Putamen (tissue), 1 donor: ENCODE data around the gene EMC8.
"Not testable (repeated sequence)": the region's sequence is repeated elsewhere in the genome, so short reads cannot be mapped to it uniquely, and the experiment has no call there.

Source experiments
- DNase-seq: peaks from one replicate; pipeline ENCODE4 v3.0.0-alpha.2; 2016; ENCODE audit warnings: low spot score

Gene EMC8

GRCh38 chr16:85834741-85835140 lies 35.4 kb upstream of the EMC8 start:
- DNase-seq, result no peak

GRCh38 chr16:85833219-85833920 lies 34.0 kb upstream of the EMC8 start:
- no peak for DNase-seq

GRCh38 chr16:85832570-85833218 lies 33.4 kb upstream of the EMC8 start:
- DNase-seq, result no peak

- DNase-seq, result no peak
These were observed 31.5 kb upstream of the EMC8 start for GRCh38 chr16:85830821-85831220.

- no peak for DNase-seq
These were observed 30.6 kb upstream of the EMC8 start for GRCh38 chr16:85829751-85830445.

GRCh38 chr16:85829171-85829719 lies 29.9 kb upstream of the EMC8 start:
- DNase-seq, result no peak

GRCh38 chr16:85828166-85828565 lies 28.8 kb upstream of the EMC8 start:
- no peak for DNase-seq

- no peak for DNase-seq
These were observed 27.4 kb upstream of the EMC8 start for GRCh38 chr16:85826686-85827247.

- DNase-seq, result no peak
These were observed 26.0 kb upstream of the EMC8 start for GRCh38 chr16:85825326-85825725.

GRCh38 chr16:85824161-85825135 lies 25.1 kb upstream of the EMC8 start:
- no peak for DNase-seq

- DNase-seq, result no peak
These were observed 24.1 kb upstream of the EMC8 start for GRCh38 chr16:85823328-85823920.

GRCh38 chr16:85822145-85822544 lies 22.8 kb upstream of the EMC8 start:
- DNase-seq, result no peak

- peak; percentile 54 for DNase-seq
These were observed 22.2 kb upstream of the EMC8 start for GRCh38 chr16:85821390-85822135.

- no peak for DNase-seq
These were observed 21.4 kb upstream of the EMC8 start for GRCh38 chr16:85820604-85821372.

- DNase-seq, result no peak
These were observed 20.4 kb upstream of the EMC8 start for GRCh38 chr16:85819771-85820170.

GRCh38 chr16:85819245-85819644 lies 19.9 kb upstream of the EMC8 start:
- DNase-seq, result no peak

GRCh38 chr16:85817195-85817594 lies 17.9 kb upstream of the EMC8 start:
- DNase-seq, result not testable (repeated sequence)

GRCh38 chr16:85816159-85816558 lies 16.8 kb upstream of the EMC8 start:
- no peak for DNase-seq
